Stomach (tissue), 4 donors: ENCODE measurements around the gene SNPH.

ENCODE experiments used
- EP300 ChIP-seq: sonication (generic); formaldehyde crosslinking; IDR thresholded peaks from one replicate; pipeline ENCODE4 v1.6.1; 2017; ENCODE audit warnings: antibody characterized with exemption
- POLR2A ChIP-seq, 4 donors: fragments of 450-650 bp; IDR thresholded peaks; one replicate each; pipeline ENCODE4 v1.6.1; 2016; ENCODE audit warnings: antibody characterized with exemption in 4 of 4, control low read depth in 2 of 4, mild to moderate bottlenecking in 1 of 4, moderate library complexity in 1 of 4
- TF ChIP-seq, protein P1 (sequence below), 7 experiments: fragments of 450-650 bp in 4 of 7; fragments of 200-600 bp in 3 of 7; sonication (generic) in 3 of 7; IDR thresholded peaks; one replicate each; pipeline ENCODE4 v1.5.1; 2016 to 2019; ENCODE audit warnings: antibody characterized with exemption in 7 of 7, control low read depth in 2 of 7, mild to moderate bottlenecking in 1 of 7

DNA sequence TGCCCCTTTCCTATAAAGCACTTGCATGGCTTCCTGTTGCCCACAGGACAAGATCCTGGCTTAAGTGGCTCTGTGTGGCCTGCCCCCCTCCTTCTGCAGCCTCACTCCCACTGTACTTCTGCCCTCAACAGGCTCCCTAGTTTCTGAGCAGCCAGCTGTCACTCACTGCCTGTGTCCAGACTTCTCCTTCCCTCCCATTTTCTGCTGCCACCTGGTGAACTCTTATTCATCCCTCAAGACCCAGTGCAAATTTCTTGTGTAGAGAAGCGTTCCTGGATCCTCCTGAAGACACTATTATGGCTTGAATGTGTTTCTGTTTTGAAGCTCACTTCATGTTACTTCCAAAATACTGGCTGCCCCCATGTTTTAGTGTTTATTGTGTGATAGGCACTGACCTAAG, 26.5 kb downstream of the SNPH start:
- TF ChIP-seq POLR2A (IDR thresholded peaks at IDR 0.05): no peak
- TF ChIP-seq, protein P1, sequence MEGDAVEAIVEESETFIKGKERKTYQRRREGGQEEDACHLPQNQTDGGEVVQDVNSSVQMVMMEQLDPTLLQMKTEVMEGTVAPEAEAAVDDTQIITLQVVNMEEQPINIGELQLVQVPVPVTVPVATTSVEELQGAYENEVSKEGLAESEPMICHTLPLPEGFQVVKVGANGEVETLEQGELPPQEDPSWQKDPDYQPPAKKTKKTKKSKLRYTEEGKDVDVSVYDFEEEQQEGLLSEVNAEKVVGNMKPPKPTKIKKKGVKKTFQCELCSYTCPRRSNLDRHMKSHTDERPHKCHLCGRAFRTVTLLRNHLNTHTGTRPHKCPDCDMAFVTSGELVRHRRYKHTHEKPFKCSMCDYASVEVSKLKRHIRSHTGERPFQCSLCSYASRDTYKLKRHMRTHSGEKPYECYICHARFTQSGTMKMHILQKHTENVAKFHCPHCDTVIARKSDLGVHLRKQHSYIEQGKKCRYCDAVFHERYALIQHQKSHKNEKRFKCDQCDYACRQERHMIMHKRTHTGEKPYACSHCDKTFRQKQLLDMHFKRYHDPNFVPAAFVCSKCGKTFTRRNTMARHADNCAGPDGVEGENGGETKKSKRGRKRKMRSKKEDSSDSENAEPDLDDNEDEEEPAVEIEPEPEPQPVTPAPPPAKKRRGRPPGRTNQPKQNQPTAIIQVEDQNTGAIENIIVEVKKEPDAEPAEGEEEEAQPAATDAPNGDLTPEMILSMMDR (IDR thresholded peaks at IDR 0.05): no peak
- TF ChIP-seq EP300: no peak
